Endothelial cell (in vitro differentiated cells): ENCODE measurements around the gene FEM1C. TPM values are rescaled to one million over a fixed set of nuclear protein-coding genes. Genes with fewer than 3 reads are reported as not detected.

ENCODE experiments used
- DNase-seq: peaks from one replicate; pipeline ENCODE4 v3.0.0; 2021; ENCODE audit warnings: low spot score
- H3K27ac Mint-ChIP-seq: one replicate; pipeline ENCODE4 v1.8.0; 2021; ENCODE audit warnings: mixed read lengths, inconsistent platforms; ENCODE audit not compliant: unreplicated experiment
- H3K27me3 Mint-ChIP-seq: one replicate; pipeline ENCODE4 v1.8.0; 2021; ENCODE audit warnings: mild to moderate bottlenecking, moderate library complexity, mixed read lengths, inconsistent platforms; ENCODE audit not compliant: unreplicated experiment
- H3K36me3 Mint-ChIP-seq: one replicate; pipeline ENCODE4 v1.8.0; 2021; ENCODE audit warnings: mild to moderate bottlenecking, low read depth, mixed read lengths, inconsistent platforms; ENCODE audit not compliant: unreplicated experiment
- H3K4me1 Mint-ChIP-seq: one replicate; pipeline ENCODE4 v1.8.0; 2021; ENCODE audit warnings: mild to moderate bottlenecking, mixed read lengths, inconsistent platforms; ENCODE audit not compliant: unreplicated experiment
- H3K4me3 Mint-ChIP-seq: one replicate; pipeline ENCODE4 v1.8.0; 2021; ENCODE audit warnings: mild to moderate bottlenecking, mixed read lengths, inconsistent platforms; ENCODE audit not compliant: unreplicated experiment
- H3K9me3 Mint-ChIP-seq: one replicate; pipeline ENCODE4 v1.8.0; 2021; ENCODE audit warnings: mixed read lengths, inconsistent platforms; ENCODE audit not compliant: unreplicated experiment
- total RNA-seq: library from RNA; stranded (reverse); fragmentation: NEBNext Ultra II Directional; extraction: Animal tissue kit (Norgen Biotek cat#: 25700); gene quantifications from one replicate; pipeline ENCODE4 v1.2.1, GENCODE V29; 2021; ENCODE audit not compliant: unreplicated experiment
- TF ChIP-seq, protein P1 (sequence below): fragments of 200-600 bp; sonication (generic); IDR thresholded peaks from one replicate; pipeline ENCODE4 v1.5.0; 2021; ENCODE audit warnings: antibody characterized with exemption; ENCODE audit not compliant: unreplicated experiment

The FEM1C gene
- total RNA-seq, 1 donor from 2014 or later, result 16.8 TPM

DNA sequence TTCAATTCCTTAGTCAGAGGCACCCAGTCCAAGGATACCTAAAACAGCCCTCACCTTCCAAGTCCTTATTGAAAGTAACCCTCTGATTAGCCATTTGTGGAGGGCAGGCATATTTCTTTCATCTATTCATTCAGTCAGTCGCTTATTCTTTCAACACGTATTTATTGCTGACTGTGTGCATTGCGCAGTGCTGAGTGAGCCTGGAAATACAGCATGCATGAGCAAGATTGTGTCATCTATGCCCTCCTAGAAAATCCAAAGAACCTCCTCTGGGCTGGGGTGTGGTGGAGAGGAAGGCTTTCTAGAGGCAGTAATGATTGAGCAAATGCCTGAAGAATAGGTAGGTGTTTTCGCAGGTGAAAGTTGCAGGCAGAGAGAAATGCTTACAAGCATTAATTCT is 8.5 kb upstream of the FEM1C start:
- H3K27ac Mint-ChIP-seq, result no peak overlapping the region
- H3K4me1 Mint-ChIP-seq, result peaks cover 19% of the 10 kb centered on the region
- TF ChIP-seq, protein P1, sequence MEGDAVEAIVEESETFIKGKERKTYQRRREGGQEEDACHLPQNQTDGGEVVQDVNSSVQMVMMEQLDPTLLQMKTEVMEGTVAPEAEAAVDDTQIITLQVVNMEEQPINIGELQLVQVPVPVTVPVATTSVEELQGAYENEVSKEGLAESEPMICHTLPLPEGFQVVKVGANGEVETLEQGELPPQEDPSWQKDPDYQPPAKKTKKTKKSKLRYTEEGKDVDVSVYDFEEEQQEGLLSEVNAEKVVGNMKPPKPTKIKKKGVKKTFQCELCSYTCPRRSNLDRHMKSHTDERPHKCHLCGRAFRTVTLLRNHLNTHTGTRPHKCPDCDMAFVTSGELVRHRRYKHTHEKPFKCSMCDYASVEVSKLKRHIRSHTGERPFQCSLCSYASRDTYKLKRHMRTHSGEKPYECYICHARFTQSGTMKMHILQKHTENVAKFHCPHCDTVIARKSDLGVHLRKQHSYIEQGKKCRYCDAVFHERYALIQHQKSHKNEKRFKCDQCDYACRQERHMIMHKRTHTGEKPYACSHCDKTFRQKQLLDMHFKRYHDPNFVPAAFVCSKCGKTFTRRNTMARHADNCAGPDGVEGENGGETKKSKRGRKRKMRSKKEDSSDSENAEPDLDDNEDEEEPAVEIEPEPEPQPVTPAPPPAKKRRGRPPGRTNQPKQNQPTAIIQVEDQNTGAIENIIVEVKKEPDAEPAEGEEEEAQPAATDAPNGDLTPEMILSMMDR, result no peak
- no peak overlapping the region for H3K4me3 Mint-ChIP-seq
- peaks cover 5% of the 10 kb centered on the region for H3K27me3 Mint-ChIP-seq
- no peaks in the 10 kb centered on the region for H3K36me3 Mint-ChIP-seq
- DNase-seq, result no peak
- H3K9me3 Mint-ChIP-seq, result no peaks in the 10 kb centered on the region

GRCh38 chr5:115551415-115551814 is 6.8 kb upstream of the FEM1C start:
- no peak for DNase-seq
- no peaks in the 10 kb centered on the region for H3K9me3 Mint-ChIP-seq
- H3K4me3 Mint-ChIP-seq, result no peak overlapping the region
- no peak overlapping the region for H3K27ac Mint-ChIP-seq
- no peaks in the 10 kb centered on the region for H3K36me3 Mint-ChIP-seq
- peaks cover 5% of the 10 kb centered on the region for H3K4me1 Mint-ChIP-seq
- TF ChIP-seq, protein P1, result no peak
- peaks cover 5% of the 10 kb centered on the region for H3K27me3 Mint-ChIP-seq

DNA sequence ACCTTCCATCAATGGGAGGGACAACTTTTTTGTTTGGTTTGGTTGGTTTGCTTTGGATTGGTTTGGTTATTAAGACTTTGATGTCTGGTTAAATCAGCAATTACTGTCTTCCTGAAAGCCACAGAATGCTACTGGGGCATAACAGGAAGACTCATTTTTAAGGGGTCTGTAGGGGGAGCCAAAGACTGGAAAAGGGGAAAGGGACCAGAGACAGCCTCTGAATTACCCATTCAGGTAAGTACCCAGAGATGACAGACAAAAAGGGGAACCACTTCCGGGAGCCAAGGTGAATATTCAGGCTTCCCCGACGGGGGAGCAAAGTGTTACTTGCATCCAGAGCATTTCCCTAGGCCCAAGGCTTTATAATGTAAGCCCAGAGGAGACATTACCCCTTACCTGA is 4.6 kb upstream of the FEM1C start:
- H3K9me3 Mint-ChIP-seq, result peaks cover 6% of the 10 kb centered on the region
- DNase-seq, result peak; percentile 34
- TF ChIP-seq, protein P1, result peak; percentile 12
- H3K4me3 Mint-ChIP-seq, result no peak overlapping the region
- peaks cover 8% of the 10 kb centered on the region for H3K27me3 Mint-ChIP-seq
- H3K27ac Mint-ChIP-seq, result no peak overlapping the region
- H3K4me1 Mint-ChIP-seq, result peaks cover 7% of the 10 kb centered on the region
- peaks cover 5% of the 10 kb centered on the region for H3K36me3 Mint-ChIP-seq

DNA sequence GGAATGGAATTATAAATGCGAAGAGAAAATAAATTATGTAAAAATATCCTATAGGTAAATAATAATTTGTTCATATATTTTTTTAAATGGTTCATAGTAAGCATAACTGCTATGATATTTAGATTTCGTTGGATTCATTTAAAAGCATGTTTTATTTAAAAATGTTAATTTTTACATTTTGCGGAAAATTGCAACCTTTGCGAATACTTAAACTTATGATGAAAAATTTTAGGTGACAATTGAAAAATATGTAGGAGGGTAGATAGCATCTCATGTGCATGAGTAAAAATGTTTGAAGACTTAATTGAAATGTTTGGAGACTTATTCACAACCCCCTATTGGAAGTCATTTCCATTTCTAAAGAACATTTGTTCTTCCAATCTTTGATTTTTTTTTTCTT is 4.1 kb upstream of the FEM1C start:
- DNase-seq, result no peak
- H3K27me3 Mint-ChIP-seq, result peaks cover 12% of the 10 kb centered on the region
- peaks cover 6% of the 10 kb centered on the region for H3K9me3 Mint-ChIP-seq
- no peak overlapping the region for H3K27ac Mint-ChIP-seq
- no peak overlapping the region for H3K4me3 Mint-ChIP-seq
- H3K36me3 Mint-ChIP-seq, result peaks cover 5% of the 10 kb centered on the region
- TF ChIP-seq, protein P1, result no peak
- H3K4me1 Mint-ChIP-seq, result peaks cover 9% of the 10 kb centered on the region

DNA sequence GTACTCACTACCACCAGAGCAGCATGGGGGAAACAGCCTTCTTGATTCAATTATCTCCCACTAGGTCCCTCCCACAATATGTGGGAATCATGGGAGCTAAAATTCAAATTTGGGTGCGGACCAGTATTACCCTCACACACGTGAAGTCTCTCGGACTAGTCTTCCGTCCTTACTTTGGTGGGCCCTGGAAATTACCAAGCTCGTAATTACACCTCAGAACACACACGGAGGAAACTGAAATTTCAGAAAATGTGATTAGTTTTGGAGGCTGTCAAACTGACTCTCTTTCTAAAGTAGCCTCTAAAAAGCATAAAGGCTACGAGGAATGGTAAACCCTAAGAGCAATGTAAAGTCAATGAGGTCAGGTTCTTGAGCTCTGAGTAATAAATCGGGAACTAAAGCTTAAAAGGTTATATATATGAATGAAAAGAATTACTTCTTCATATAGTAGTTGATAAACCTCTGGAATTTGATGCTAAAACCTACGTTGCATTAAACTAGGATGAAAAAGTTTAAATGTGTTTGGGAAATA is 842 bp upstream of the FEM1C start:
- Mint-ChIP-seq H3K9me3 (peaks cover 6% of the 10 kb centered on the region), H3K36me3 (peaks cover 18% of the 10 kb centered on the region), H3K4me1 (peaks cover 30% of the 10 kb centered on the region), H3K4me3 (peak overlapping the region; percentile 87), H3K27me3 (peaks cover 13% of the 10 kb centered on the region), H3K27ac (peak overlapping the region; percentile 87)
- TF ChIP-seq, protein P1, result no peak
- DNase-seq, result no peak
